ENCODE results near the gene ADAP2.

DNA sequence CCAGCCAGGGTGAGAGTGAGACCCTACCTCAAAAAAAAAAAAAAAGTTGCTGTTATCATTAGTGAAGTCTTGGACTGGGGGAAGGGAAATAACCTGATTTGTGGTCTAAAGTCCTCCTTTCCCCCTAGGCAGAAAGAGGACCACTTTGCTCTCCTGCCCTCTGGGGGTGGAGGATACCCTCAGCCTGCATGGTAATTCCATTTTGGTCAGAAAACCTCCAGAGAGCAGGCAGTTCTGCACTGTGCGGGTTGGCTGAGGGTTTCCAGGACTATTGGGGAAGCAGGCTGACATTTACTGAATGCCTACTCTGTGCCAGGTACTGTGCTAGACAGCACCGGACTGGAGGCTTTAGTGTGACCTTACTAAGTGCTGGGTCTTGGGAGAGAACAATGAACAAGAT lies 2.6 kb downstream of the ADAP2 start:
- TF ChIP-seq, protein P1, sequence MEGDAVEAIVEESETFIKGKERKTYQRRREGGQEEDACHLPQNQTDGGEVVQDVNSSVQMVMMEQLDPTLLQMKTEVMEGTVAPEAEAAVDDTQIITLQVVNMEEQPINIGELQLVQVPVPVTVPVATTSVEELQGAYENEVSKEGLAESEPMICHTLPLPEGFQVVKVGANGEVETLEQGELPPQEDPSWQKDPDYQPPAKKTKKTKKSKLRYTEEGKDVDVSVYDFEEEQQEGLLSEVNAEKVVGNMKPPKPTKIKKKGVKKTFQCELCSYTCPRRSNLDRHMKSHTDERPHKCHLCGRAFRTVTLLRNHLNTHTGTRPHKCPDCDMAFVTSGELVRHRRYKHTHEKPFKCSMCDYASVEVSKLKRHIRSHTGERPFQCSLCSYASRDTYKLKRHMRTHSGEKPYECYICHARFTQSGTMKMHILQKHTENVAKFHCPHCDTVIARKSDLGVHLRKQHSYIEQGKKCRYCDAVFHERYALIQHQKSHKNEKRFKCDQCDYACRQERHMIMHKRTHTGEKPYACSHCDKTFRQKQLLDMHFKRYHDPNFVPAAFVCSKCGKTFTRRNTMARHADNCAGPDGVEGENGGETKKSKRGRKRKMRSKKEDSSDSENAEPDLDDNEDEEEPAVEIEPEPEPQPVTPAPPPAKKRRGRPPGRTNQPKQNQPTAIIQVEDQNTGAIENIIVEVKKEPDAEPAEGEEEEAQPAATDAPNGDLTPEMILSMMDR (IDR thresholded peaks at IDR 0.05): no peak
- no peak for TF ChIP-seq EP300 (IDR thresholded peaks at IDR 0.05)

Measured in ovary (tissue), 3 donors.